NCI-H2227 (cell line): ENCODE data around the gene MOB3A.
A peak's percentile ranks its signal among the peaks of the same experiment; 100 is the strongest.

Source experiments
- DNase-seq: peaks from one replicate; lab custom pipeline; 2025; ENCODE audit not compliant: unreplicated experiment; lab: John Stamatoyannopoulos, UW

MOB3A gene

DNA sequence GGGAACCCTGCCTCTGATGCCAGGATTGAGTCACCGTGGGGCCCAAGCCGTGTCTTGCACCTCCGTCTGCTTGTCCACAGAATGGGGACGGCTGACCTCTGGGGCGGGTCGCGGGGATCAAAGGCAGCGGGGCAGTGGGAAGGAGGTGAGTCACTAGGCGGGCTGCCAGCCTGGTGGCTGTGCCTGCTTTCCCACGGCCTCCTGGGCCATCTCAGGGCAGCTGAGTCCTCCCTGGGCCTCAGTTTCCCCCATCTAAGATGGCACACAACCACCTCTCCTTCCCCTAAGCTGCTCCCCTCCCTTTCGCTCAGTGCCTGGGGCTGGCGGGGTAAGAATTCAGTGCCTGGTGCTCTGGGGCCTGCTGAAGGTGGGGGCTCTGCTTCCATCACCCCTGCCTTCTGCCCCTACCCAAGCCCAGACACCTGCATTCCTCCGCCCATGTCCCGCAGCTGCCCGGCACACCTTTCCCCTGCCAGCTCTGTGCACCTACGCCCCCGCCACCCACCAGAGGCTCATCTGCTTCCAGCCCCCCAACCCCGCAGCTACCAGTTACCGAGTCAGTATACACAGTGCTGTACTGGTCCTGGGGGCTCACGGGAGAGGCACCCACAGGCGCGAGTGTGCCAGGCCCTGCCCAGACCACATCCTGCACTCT, 48.5 kb downstream of the MOB3A start:
- no peak for DNase-seq

- no peak for DNase-seq
These were observed 49.1 kb downstream of the MOB3A start for GRCh38 chr19:2047076-2047448.

- DNase-seq: no peak
These were observed 49.8 kb downstream of the MOB3A start for GRCh38 chr19:2046046-2046907.

GRCh38 chr19:2045501-2046045, 50.6 kb downstream of the MOB3A start:
- no peak for DNase-seq

GRCh38 chr19:2044709-2045500, 51.2 kb downstream of the MOB3A start:
- DNase-seq: no peak

DNA sequence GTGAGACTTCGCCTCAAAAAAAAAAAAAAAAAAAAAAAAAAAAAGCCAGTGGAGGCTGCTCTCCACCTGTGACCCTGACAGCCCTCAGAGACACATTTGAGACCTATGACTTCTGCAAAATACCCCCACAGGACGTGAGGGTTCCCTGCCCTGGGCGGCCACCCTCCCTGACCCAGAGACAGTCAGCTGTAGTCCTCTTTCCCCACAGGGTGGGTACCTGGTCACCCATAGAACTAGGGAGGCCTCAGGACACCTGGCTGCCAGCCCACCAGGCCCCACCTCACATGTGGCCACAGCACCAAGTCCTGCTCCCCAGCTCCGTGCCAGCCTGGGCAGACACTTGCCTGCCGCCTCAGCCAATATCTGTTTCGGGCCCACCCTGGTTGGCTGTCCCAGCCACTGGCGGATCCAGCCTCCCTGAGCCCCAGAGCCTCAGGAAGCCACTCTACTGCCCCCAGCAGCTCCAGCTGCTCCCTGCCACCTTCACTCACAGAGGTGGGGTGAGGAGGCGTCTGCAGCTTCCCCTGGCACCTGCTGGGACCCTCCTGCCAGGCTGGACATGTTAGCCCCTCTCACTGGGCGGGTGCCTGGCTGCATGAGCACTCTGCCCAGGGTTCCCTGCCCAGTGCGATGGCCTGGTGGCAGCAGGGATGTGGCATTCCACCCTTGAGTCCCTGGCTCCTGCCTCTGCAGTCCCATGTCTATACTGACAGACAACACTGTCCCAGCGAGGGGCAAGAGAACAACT, 52.0 kb downstream of the MOB3A start:
- DNase-seq: no peak

DNA sequence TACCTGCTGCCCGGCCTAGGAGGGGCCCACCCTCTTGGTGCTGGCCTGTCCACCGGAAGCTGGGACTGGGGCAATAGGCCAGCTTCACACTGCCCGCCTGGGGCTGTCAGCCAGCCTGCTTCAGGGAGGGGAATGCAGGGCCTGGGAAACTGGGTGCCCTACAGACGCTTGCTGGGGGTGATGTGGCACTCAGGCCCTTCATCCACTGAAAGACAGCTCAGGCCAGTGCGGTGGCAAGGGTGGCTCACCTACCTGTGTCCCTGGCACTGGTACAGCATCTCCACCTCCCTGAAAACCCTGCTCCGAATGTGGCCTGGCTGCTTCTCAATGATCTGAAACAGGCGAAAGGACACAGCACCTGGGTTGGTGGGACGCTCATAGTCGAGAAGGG, 52.9 kb downstream of the MOB3A start:
- no peak for DNase-seq

GRCh38 chr19:2042485-2043250, 53.5 kb downstream of the MOB3A start:
- DNase-seq: no peak

DNA sequence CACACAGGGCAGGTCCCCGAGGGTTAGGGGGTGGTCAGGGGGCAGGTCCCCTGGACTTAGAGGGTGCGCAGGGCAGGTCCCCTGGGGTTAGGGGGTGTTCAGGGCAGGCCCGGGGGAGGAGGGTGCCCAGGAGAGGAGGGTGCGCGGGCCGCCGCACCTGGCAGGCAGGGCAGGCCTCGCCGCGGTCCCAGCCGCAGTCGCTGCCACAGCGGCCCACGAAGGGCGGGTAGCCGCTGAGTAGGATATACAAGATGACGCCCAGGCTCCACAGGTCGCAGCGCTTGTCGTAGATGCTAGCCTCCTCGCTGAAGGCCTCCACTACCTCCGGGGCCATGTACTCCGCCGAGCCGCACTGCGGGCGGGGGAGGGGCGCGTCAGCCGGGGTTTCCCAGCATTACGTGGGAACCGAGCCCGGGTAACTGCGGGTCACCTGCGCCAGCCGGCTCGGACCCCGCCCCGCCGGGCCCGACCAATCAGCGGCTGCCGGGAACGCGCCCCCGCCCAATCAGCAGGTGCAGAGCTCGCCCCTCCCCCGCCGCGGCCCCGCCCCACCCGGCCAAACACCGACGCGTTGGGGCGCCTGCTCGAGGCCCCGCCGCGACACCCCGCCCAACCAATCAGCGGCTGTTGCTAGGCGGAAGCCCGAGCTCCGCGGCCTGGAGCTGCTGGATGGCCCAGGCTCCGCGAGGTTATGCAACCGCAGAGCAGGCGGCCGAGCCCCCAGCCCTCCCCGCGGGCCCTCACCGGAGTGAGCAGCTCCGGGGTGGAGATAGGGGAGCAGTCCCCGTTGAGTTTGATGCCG, 54.2 kb downstream of the MOB3A start:
- peak; percentile 95 for DNase-seq

DNA sequence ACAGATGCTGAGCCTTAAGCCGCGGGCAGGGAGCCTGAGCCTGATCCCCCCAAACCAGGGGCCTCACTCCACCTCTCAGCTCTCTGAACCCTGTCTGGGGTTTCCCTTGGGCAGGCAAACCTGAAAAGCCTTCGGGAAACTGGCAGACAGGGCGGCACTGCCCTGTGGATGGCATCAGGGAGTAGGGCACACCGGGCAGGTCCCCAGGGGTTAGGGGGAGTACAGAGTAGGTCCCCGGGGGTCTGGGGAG, 54.8 kb downstream of the MOB3A start:
- no peak for DNase-seq

DNA sequence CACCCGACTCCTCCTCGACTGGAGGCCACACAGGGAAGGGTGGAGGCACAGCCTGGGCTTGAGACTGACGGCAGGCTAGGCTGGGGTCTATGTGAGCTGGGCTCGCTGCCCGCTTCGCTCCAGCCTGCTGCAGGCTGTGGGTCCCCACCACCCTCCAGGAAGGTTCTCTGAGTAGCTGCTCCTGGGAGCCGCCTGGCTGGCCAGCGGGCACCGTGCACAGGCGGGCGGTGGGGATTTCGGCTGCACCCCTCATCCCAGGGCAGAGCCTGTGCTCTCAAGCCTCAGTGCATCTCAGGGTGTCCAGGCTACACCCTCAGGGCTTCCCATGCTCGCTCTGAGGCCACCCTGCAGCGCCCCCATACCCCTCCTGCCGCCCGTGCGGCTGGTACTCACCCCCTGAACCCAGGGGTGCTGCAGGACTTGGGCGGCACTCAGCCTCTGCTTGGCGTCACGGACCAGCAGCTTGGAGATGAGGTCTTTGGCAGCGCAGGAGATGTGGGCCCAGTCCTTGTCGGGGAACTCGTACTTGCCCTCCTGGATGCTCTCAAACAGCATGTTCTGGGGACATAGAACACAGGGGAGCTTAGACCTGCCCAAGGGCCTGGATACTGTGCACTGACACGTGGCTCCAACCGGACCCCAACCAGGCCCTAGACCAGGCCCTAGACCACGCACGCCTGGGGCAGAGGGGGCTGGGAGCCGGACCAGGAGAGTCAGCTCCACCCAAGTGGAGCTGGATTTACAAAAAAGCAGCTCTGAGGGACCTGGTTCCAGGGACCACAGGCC, 55.3 kb downstream of the MOB3A start:
- no peak for DNase-seq

DNA sequence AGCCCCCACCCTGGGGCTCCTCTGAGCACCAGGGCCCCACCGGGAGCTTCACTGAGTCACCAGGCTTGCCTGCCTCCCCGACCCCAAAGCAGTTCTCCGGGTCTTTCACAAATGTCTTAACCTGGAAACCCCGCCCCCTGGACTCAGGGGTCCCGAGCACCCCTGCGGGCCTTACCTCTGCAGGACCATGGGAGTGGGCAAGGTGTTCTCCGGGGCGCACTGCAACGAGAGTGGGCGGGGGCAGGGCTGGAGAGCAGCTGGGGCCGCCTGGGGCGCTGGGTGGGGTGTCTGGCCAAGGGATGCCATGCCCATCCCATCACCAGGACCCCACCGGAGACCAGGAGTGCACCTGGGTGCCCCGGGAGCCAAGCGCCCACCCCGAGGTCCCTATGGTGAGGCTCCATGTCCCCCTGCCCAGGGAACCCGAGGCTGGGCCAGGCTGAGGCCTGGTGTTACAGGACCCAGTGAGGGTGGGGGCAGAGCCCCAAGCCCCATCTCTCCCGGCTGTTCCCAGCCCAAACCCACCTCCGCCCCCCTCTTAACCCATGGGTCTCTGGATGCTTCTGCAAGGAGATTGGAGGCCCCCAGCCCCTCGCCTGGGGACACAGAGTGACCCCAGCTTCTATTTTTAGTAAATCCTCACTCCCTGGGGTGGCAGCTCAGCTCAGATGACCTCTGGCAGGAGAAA, 56.0 kb downstream of the MOB3A start:
- DNase-seq: no peak

DNA sequence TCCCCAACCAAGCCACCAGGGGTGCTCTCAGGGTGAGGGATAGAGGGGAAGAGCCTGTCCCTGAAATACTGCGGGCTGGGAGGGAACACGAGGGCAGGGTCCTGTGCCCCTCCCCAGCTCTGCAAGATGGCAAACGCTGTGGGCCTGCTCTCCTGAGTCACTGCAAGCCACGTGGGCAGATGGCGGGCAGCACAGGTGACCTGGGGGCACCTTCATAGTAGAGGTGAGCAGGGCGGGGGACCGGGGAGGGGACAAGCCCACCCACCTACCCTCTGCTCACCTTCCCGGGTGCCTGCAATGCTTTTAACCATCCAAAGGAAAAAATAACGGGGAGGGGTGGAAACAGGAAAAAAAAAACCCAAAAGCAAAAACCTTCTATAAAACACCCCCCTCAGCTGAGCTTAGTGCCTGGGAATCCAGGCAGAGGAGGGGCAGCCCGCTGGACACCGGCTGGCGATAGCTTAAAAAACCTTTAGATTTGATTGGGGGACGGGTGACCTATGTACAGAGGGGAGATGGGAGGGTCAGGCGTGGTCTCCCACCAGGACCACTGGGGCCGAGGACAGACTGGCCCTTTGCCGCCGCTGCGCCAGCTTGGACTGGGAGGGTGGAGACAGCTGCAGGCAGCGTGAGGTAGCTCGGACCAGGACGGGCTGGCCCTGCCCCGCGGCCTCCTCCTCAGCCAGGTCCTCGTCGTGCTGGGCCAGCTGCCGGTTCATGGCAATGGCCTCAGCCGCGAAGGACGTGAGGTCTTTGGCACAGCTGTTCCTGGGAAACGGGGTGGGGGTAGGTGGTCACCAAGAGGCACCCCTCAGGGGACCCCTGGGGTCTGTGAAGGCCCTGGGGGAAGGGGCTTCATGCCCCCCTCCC, 56.8 kb downstream of the MOB3A start:
- no peak for DNase-seq

DNA sequence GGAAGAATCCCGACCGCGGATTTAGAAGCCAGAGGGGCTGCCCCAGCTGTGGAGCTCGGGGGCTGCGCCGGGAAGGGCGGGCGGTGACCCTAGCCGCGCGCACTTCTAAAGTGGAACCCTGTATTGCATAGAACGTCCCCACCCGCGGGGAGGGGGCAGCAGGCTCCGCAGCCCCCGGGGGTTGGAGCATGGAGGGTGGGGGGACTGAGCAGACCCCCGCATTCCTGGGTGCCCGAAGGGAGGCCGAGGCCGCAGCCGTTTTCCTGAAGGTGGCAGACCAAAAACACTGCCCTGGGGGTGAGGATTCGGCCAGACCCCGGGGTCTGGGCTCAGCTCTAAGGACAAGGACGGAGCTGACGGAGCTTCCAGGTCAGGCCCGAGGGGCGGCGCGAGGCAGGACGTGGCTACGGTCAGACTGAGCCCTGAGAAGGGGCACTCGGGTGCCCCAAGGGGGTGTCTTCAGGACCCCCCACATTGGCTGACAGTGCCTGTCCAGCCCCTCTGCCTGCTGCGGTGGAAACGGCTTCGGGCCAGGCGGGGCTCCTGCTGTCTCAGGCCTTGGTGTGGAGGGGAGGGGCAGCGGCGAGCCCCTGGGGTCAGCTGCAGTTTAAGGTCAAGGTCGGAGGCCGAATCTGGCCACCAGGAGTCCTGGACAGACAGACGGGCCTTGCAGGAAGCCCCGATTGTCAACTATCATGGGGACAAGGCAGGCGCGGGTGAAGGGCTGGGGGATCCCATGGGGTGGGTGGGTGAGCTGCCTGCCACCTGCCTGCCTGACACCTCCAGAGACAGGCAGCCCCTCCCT, 57.6 kb downstream of the MOB3A start:
- DNase-seq: no peak

DNA sequence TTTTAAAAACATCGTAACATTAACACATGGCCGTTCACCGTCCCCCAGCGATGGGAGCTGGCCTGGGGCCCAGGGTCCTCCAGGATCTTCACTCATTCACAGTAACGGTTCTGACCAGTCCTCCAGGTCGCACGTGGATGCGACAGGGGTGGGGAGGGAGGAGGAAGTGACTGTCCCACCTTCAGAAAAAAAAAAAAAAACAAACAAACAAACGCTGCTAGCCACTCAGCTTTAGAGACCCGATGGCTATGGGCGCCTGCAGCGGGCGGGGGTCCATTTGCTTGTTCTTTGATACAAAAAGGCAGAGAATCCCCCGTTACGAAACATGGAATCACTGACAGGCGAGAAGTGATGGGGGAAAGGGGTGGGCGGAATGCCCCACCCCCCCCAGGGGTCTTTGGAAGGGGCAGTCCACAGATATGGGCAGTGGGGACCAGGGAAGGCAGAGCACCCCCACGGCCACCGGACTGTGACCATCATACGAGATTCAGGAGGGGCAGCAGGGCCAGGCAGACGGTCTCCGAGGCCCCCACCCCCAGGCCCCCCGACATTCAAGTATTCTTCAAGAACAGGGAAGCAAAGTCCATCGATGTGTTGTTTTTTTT, 58.4 kb downstream of the MOB3A start:
- DNase-seq: no peak

DNA sequence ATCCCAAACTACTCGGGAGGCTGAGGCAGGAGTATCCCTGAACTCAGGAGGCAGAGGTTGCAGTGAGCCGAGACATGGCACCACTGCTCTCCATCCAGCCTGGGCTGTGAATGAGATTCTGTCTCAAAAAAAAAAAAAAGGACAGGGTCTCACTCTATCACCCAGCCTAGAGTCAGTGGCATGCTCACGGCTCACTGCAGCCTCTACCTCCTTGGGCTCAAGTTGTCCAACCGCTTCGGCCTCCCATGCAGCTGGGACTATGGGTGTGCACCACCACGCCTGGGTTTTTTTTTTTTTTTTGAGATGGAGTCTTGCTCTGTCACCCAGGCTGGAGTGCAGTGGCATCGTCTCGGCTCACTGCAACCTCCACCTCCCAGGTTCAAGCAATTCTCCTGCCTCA, 59.7 kb downstream of the MOB3A start:
- DNase-seq: no peak
